Tibial nerve (tissue), 4 donors: Measurements from ENCODE around the gene ANP32E.

Experiments
- EP300 ChIP-seq, 2 donors: sonication (generic); formaldehyde crosslinking; IDR thresholded peaks; one replicate each; pipeline ENCODE4 v1.6.1; 2017; ENCODE audit warnings: antibody characterized with exemption in 2 of 2, mild to moderate bottlenecking in 1 of 2
- POLR2A ChIP-seq, 2 donors: fragments of 450-650 bp; IDR thresholded peaks; one replicate each; pipeline ENCODE4 v1.6.1; 2017; ENCODE audit warnings: antibody characterized with exemption in 2 of 2, mild to moderate bottlenecking in 2 of 2, moderate library complexity in 2 of 2
- TF ChIP-seq, protein P1 (sequence below), 5 experiments: fragments of 200-600 bp in 3 of 5; fragments of 450-650 bp in 2 of 5; sonication (generic) in 3 of 5; IDR thresholded peaks; one replicate each; pipeline ENCODE4 v1.5.1; 2016 to 2019; ENCODE audit warnings: antibody characterized with exemption in 5 of 5, mild to moderate bottlenecking in 3 of 5, moderate library complexity in 2 of 5

- TF ChIP-seq, protein P1, sequence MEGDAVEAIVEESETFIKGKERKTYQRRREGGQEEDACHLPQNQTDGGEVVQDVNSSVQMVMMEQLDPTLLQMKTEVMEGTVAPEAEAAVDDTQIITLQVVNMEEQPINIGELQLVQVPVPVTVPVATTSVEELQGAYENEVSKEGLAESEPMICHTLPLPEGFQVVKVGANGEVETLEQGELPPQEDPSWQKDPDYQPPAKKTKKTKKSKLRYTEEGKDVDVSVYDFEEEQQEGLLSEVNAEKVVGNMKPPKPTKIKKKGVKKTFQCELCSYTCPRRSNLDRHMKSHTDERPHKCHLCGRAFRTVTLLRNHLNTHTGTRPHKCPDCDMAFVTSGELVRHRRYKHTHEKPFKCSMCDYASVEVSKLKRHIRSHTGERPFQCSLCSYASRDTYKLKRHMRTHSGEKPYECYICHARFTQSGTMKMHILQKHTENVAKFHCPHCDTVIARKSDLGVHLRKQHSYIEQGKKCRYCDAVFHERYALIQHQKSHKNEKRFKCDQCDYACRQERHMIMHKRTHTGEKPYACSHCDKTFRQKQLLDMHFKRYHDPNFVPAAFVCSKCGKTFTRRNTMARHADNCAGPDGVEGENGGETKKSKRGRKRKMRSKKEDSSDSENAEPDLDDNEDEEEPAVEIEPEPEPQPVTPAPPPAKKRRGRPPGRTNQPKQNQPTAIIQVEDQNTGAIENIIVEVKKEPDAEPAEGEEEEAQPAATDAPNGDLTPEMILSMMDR (IDR thresholded peaks at IDR 0.05): no peak
- TF ChIP-seq EP300 (IDR thresholded peaks at IDR 0.05): no peak
- TF ChIP-seq POLR2A (IDR thresholded peaks at IDR 0.05): no peak
Measured at GRCh38 chr1:150227228-150227627, 8.7 kb downstream of the ANP32E start.
